Activated T-cell treated with anti-CD3 and anti-CD28 coated beads, Interleukin-2, amount 50 U/mL, for 4 hours (primary cell): Measurements from ENCODE around the gene SYT5. TPM values are rescaled to one million over a fixed set of nuclear protein-coding genes. Genes with fewer than 3 reads are reported as not detected.

Experiments
- total RNA-seq, 3 donors: library from RNA; stranded (reverse); gene quantifications; one replicate each; pipeline ENCODE4 v1.2.1, GENCODE V29; 2021

The SYT5 gene
- total RNA-seq, 3 donors from 2014 or later, result not detected

Other genes with a start within 250 kb of the SYT5 start
- not detected for gene NLRP7, start 232.8 kb downstream of the SYT5 start, total RNA-seq
- gene NLRP2, start 213.9 kb downstream of the SYT5 start, total RNA-seq, result 1 to 10 TPM; 1.7 to 7.1 (median 3.5) TPM
- under 1 TPM in 2 of 3 donors, not detected in 1; 0.26 to 0.53 TPM for gene GP6, start 142.0 kb downstream of the SYT5 start, total RNA-seq
- 10 to 100 TPM; 19.2 to 40.7 (median 19.5) TPM for gene RDH13, start 117.1 kb downstream of the SYT5 start, total RNA-seq
- 1 to 10 TPM in 1 of 3 donors, under 1 TPM in 2; 0.53 to 1.2 (median 0.87) TPM for gene EPS8L1, start 104.4 kb downstream of the SYT5 start, total RNA-seq
- 100 to 1,000 TPM in 2 of 3 donors, 10 to 100 TPM in 1; 95.6 to 105 (median 104) TPM for gene PPP1R12C, start 62.7 kb downstream of the SYT5 start, total RNA-seq
- not detected for gene TNNT1, start 31.1 kb downstream of the SYT5 start, total RNA-seq
- not detected for gene TNNI3, start 22.6 kb downstream of the SYT5 start, total RNA-seq
- gene DNAAF3, start 13.7 kb downstream of the SYT5 start, total RNA-seq, result under 1 TPM in 2 of 3 donors, not detected in 1; 0.25 to 0.45 TPM
- gene PTPRH, start 29.2 kb upstream of the SYT5 start, total RNA-seq, result under 1 TPM; 0.11 to 0.38 (median 0.11) TPM
- 1 to 10 TPM; 5.8 to 6.9 (median 6.2) TPM for gene TMEM86B, start 48.5 kb upstream of the SYT5 start, total RNA-seq
- gene PPP6R1, start 78.7 kb upstream of the SYT5 start, total RNA-seq, result 100 to 1,000 TPM; 256 to 326 (median 285) TPM
- gene HSPBP1, start 99.8 kb upstream of the SYT5 start, total RNA-seq, result 100 to 1,000 TPM; 113 to 139 (median 121) TPM
- gene BRSK1, start 103.7 kb upstream of the SYT5 start, total RNA-seq, result 1 to 10 TPM; 4.0 to 6.5 (median 5.0) TPM
- gene TMEM150B, start 145.1 kb upstream of the SYT5 start, total RNA-seq, result not detected
- gene KMT5C, start 159.6 kb upstream of the SYT5 start, total RNA-seq, result 1 to 10 TPM; 8.1 to 9.2 (median 8.6) TPM
- gene COX6B2, start 174.4 kb upstream of the SYT5 start, total RNA-seq, result not detected
- not detected for gene GARIN5B, start 183.0 kb upstream of the SYT5 start, total RNA-seq
- under 1 TPM; 0.18 to 0.46 (median 0.35) TPM for gene IL11, start 190.2 kb upstream of the SYT5 start, total RNA-seq
- gene TMEM190, start 196.5 kb upstream of the SYT5 start, total RNA-seq, result not detected
- 1 to 10 TPM; 6.1 to 8.8 (median 8.4) TPM for gene TMEM238, start 204.0 kb upstream of the SYT5 start, total RNA-seq
- gene RPL28, start 205.6 kb upstream of the SYT5 start, total RNA-seq, result 1,000 to 10,000 TPM; 3,242 to 3,402 (median 3,363) TPM
- gene UBE2S, start 227.5 kb upstream of the SYT5 start, total RNA-seq, result 100 to 1,000 TPM; 226 to 281 (median 237) TPM